K562 (cell line): ENCODE results near the gene PXN. TPM values are rescaled to one million over a fixed set of nuclear protein-coding genes. Genes with fewer than 3 reads are reported as not detected.
A peak's percentile ranks its signal among the peaks of the same experiment; 100 is the strongest.

Source experiments
- MCM7 ChIP-seq, 2 experiments: fragments of 450-650 bp; IDR thresholded peaks; 2 replicates each; pipeline ENCODE4 v1.6.1; 2016 to 2018
- MYC ChIP-seq, 2 experiments: fragments of 250-450 bp in 1 of 2; sonication (Bioruptor Pico) in 1 of 2; IDR thresholded peaks; 2 replicates each; pipeline versions ENCODE4 v1.5.1 to v1.6.1; 2012 to 2021; ENCODE audit warnings: low read depth in 2 of 2, borderline replicate concordance in 1 of 2, improper control_type of control experiment in 1 of 2, low read length in 1 of 2, mild to moderate bottlenecking in 1 of 2, moderate library complexity in 1 of 2
- MYNN ChIP-seq, 2 experiments: sonication (generic); formaldehyde crosslinking in 1 of 2; IDR thresholded peaks; 2 replicates each; pipeline versions ENCODE4 v1.5.0 to v1.6.1; 2016 to 2020; ENCODE audit warnings: antibody characterized with exemption in 1 of 2, missing genetic modification reagents in 1 of 2
- PTRF ChIP-seq: fragments of 450-650 bp; IDR thresholded peaks from 2 replicates; pipeline ENCODE4 v1.6.1; 2016; ENCODE audit warnings: mild to moderate bottlenecking, missing genetic modification characterization, missing compliant biosample characterization
- RB1 ChIP-seq: fragments of 450-650 bp; IDR thresholded peaks from 2 replicates; pipeline ENCODE4 v1.6.1; 2017; ENCODE audit warnings: low read depth, mild to moderate bottlenecking
- SIRT6 ChIP-seq: IDR thresholded peaks from one replicate; pipeline ENCODE4 v1.6.1; 2012; ENCODE audit warnings: low read depth, mild to moderate bottlenecking, control low read depth, inconsistent platforms, low read length, moderate library complexity
- SMC3 ChIP-seq: conservative IDR thresholded peaks from 2 replicates; pipeline ENCODE4 v1.6.1; 2011; ENCODE audit warnings: low read depth, low read length, improper control_type of control experiment; ENCODE audit not compliant: insufficient read depth
- ZKSCAN3 ChIP-seq: fragments of 250-450 bp; sonication (Bioruptor Pico); IDR thresholded peaks from 2 replicates; pipeline ENCODE4 v1.4.0; 2020
- polyA plus RNA-seq, 8 experiments: library from polyadenylated mRNA; depleted of rRNA in 4 of 8; stranded (reverse) in 5 of 8; unstranded in 3 of 8; fragments of >200 nt; fragmentation: Nextera tagmentation in 2 of 8; fragmentation: Illumina TruSeq in 1 of 8; extraction: Ambion mirVana in 2 of 8; extraction: Trizol in 1 of 8; gene quantifications; 2 replicates each; pipeline versions ENCODE4 v1.2.1 to v1.2.3, GENCODE V29; 2011 to 2014; ENCODE audit warnings: inconsistent platforms in 1 of 8, missing spikeins in 1 of 8
- total RNA-seq, 7 experiments: library from RNA; depleted of rRNA in 6 of 7; stranded (reverse); fragments of >200 nt in 6 of 7; fragmentation: Illumina TruSeq in 2 of 7; extraction: Trizol in 2 of 7; gene quantifications; 2 replicates each; pipeline versions ENCODE4 v1.2.1 to v1.2.3, GENCODE V29; 2011 to 2021; ENCODE audit warnings: low replicate concordance in 1 of 7
- TF ChIP-seq, protein P1 (sequence below), 2 experiments: fragments of 450-650 bp; IDR thresholded peaks; 2 replicates each; pipeline ENCODE4 v1.6.1; 2018; ENCODE audit warnings: mild to moderate bottlenecking in 2 of 2, low read depth in 1 of 2; ENCODE audit not compliant: partially characterized antibody in 2 of 2
- TF ChIP-seq, protein P2 (sequence below): fragments of 250-450 bp; sonication (Bioruptor Pico); IDR thresholded peaks from 2 replicates; pipeline ENCODE4 v1.5.1; 2021; ENCODE audit warnings: mild to moderate bottlenecking
- TF ChIP-seq, protein P3 (sequence below): fragments of 250-450 bp; sonication (Bioruptor Pico); IDR thresholded peaks from 2 replicates; pipeline ENCODE4 v1.4.0; 2020; ENCODE audit warnings: mild to moderate bottlenecking, moderate library complexity
- TF ChIP-seq, protein P4 (sequence below), 2 experiments: IDR thresholded peaks; 2 replicates each; pipeline ENCODE4 v1.6.1; 2011; ENCODE audit warnings: borderline replicate concordance in 1 of 2, control low read depth in 1 of 2, low read depth in 1 of 2, low read length in 1 of 2, mild to moderate bottlenecking in 1 of 2, mixed read lengths in 1 of 2, moderate library complexity in 1 of 2; ENCODE audit not compliant: insufficient read depth in 1 of 2, insufficient read length in 1 of 2, poor library complexity in 1 of 2, severe bottlenecking in 1 of 2; ENCODE audit errors: extremely low read depth in 1 of 2
- TF ChIP-seq, protein P5 (sequence below): fragments of 450-650 bp; IDR thresholded peaks from 2 replicates; pipeline ENCODE4 v1.6.1; 2018; ENCODE audit not compliant: partially characterized antibody

Gene PXN
- total and polyA plus RNA-seq, 9 of the 15 experiments (the other 6 are each of a cell fraction or from before 2014, with no cell fraction given): 4.0 to 74.1 (median 18.6) TPM

DNA sequence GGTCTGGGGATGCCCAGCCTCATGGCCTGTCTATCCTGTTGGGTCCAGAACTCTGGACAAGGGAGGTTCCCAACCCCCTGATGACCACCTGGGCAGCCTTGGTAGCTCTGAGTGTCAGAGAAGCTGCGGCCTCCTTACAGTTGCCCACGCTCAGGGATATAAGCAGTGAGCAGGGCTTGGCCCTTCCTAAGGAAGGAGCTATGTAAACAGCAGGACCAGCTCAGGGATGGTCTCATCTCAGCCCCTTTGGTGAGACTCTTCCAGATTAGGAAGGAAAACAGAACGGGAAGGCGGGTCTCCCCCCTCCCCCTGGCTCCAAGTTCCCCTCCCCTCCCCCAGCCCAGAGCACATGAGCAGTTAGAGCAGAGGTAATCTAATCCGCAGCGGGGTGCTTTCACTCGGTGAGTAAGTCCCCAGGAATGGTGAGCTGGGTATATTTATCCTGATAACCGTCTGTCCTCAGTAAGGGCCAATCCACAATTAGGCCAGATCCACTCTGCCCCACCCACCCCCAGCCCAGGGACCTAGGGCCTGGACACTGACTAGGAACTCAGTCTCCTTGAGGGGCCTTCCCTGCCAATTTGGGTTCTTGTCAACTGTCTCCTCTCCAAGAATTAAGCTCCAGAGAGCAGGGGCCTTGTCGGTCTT, 35.1 kb downstream of the PXN start (continued):
- TF ChIP-seq, protein P1, sequence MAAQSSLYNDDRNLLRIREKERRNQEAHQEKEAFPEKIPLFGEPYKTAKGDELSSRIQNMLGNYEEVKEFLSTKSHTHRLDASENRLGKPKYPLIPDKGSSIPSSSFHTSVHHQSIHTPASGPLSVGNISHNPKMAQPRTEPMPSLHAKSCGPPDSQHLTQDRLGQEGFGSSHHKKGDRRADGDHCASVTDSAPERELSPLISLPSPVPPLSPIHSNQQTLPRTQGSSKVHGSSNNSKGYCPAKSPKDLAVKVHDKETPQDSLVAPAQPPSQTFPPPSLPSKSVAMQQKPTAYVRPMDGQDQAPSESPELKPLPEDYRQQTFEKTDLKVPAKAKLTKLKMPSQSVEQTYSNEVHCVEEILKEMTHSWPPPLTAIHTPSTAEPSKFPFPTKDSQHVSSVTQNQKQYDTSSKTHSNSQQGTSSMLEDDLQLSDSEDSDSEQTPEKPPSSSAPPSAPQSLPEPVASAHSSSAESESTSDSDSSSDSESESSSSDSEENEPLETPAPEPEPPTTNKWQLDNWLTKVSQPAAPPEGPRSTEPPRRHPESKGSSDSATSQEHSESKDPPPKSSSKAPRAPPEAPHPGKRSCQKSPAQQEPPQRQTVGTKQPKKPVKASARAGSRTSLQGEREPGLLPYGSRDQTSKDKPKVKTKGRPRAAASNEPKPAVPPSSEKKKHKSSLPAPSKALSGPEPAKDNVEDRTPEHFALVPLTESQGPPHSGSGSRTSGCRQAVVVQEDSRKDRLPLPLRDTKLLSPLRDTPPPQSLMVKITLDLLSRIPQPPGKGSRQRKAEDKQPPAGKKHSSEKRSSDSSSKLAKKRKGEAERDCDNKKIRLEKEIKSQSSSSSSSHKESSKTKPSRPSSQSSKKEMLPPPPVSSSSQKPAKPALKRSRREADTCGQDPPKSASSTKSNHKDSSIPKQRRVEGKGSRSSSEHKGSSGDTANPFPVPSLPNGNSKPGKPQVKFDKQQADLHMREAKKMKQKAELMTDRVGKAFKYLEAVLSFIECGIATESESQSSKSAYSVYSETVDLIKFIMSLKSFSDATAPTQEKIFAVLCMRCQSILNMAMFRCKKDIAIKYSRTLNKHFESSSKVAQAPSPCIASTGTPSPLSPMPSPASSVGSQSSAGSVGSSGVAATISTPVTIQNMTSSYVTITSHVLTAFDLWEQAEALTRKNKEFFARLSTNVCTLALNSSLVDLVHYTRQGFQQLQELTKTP (IDR thresholded peaks at IDR 0.05; ENCODE audit: low read depth in 1 of 2, partially characterized antibody in 2 of 2): no peak
- TF ChIP-seq RB1 (no peak), SMC3 (no peak), SIRT6 (no peak), ZKSCAN3 (CRISPR knock-in tag) (no peak), MYC (IDR thresholded peaks at IDR 0.05; ENCODE audit: low read depth, low read length) (peak; percentile 77), MYC (CRISPR knock-in tag; IDR thresholded peaks at IDR 0.05; ENCODE audit: borderline replicate concordance, low read depth) (no peak), MYNN (IDR thresholded peaks at IDR 0.05) (no peak), MYNN (CRISPR knock-in tag; IDR thresholded peaks at IDR 0.05) (no peak), PTRF (no peak), MCM7 (IDR thresholded peaks at IDR 0.05) (no peak)
- TF ChIP-seq, protein P2, sequence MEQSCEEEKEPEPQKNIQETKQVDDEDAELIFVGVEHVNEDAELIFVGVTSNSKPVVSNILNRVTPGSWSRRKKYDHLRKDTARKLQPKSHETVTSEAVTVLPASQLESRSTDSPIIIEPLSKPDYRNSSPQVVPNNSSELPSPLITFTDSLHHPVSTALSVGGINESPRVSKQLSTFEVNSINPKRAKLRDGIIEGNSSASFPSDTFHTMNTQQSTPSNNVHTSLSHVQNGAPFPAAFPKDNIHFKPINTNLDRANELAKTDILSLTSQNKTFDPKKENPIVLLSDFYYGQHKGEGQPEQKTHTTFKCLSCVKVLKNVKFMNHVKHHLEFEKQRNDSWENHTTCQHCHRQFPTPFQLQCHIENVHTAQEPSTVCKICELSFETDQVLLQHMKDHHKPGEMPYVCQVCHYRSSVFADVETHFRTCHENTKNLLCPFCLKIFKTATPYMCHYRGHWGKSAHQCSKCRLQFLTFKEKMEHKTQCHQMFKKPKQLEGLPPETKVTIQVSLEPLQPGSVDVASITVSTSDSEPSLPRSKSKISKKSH: no peak
- TF ChIP-seq, protein P3, sequence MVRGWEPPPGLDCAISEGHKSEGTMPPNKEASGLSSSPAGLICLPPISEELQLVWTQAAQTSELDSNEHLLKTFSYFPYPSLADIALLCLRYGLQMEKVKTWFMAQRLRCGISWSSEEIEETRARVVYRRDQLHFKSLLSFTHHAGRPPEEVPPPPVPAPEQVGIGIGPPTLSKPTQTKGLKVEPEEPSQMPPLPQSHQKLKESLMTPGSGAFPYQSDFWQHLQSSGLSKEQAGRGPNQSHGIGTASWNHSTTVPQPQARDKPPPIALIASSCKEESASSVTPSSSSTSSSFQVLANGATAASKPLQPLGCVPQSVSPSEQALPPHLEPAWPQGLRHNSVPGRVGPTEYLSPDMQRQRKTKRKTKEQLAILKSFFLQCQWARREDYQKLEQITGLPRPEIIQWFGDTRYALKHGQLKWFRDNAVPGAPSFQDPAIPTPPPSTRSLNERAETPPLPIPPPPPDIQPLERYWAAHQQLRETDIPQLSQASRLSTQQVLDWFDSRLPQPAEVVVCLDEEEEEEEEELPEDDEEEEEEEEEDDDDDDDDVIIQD (CRISPR knock-in tag): no peak
- TF ChIP-seq, protein P4, sequence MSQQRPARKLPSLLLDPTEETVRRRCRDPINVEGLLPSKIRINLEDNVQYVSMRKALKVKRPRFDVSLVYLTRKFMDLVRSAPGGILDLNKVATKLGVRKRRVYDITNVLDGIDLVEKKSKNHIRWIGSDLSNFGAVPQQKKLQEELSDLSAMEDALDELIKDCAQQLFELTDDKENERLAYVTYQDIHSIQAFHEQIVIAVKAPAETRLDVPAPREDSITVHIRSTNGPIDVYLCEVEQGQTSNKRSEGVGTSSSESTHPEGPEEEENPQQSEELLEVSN (IDR thresholded peaks at IDR 0.05; ENCODE audit: borderline replicate concordance in 1 of 2, extremely low read depth in 1 of 2, insufficient read depth in 1 of 2, insufficient read length in 1 of 2, low read depth in 1 of 2, low read length in 1 of 2, poor library complexity in 1 of 2, severe bottlenecking in 1 of 2): peak in 1 of 2 experiments; percentile 34
- TF ChIP-seq, protein P5, sequence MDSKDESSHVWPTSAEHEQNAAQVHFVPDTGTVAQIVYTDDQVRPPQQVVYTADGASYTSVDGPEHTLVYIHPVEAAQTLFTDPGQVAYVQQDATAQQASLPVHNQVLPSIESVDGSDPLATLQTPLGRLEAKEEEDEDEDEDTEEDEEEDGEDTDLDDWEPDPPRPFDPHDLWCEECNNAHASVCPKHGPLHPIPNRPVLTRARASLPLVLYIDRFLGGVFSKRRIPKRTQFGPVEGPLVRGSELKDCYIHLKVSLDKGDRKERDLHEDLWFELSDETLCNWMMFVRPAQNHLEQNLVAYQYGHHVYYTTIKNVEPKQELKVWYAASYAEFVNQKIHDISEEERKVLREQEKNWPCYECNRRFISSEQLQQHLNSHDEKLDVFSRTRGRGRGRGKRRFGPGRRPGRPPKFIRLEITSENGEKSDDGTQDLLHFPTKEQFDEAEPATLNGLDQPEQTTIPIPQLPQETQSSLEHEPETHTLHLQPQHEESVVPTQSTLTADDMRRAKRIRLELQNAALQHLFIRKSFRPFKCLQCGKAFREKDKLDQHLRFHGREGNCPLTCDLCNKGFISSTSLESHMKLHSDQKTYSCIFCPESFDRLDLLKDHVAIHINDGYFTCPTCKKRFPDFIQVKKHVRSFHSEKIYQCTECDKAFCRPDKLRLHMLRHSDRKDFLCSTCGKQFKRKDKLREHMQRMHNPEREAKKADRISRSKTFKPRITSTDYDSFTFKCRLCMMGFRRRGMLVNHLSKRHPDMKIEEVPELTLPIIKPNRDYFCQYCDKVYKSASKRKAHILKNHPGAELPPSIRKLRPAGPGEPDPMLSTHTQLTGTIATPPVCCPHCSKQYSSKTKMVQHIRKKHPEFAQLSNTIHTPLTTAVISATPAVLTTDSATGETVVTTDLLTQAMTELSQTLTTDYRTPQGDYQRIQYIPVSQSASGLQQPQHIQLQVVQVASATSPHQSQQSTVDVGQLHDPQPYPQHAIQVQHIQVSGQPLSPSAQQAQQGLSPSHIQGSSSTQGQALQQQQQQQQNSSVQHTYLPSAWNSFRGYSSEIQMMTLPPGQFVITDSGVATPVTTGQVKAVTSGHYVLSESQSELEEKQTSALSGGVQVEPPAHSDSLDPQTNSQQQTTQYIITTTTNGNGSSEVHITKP: peak; percentile 37
